Measurements from ENCODE around the gene FHL1.
A peak's percentile ranks its signal among the peaks of the same experiment; 100 is the strongest.
"Not testable (repeated sequence)": the region's sequence is repeated elsewhere in the genome, so short reads cannot be mapped to it uniquely, and the experiment has no call there.

The FHL1 gene

DNA sequence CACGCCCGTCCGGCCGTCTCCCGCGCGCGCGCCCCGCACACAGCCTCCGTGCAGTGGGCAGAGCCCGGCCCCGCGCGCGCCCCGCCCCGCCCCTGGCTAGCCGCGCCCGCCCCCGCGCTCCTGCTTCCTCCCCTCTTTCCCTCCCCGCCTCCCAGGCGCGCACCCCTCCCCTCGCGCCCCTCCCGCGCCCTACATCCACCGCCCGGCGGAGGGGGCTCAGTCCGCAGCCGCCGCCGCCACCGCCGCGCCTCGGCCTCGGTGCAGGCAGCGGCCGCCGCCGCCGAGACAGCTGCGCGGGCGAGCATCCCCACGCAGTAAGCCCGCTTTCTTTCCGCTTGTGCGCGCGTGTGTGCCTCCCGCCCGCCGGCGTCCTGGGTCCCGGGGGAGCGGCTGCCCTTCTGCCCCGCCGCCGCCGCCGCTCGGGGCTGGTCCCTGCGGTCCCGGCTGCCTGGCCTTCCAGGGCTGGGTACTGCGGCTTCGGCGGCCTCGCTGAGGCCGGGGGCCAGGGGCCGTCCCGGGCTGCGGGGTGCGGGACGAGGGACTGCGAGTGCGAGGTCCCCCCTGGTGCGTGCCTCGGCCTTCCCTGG is at the start of gene FHL1:
TSS of gene FHL1 (plus strand) at position 219 of the 587 bp plus-strand sequence.
- DNase-seq, result peak; percentile 1 to 15 (median 10)

DNA sequence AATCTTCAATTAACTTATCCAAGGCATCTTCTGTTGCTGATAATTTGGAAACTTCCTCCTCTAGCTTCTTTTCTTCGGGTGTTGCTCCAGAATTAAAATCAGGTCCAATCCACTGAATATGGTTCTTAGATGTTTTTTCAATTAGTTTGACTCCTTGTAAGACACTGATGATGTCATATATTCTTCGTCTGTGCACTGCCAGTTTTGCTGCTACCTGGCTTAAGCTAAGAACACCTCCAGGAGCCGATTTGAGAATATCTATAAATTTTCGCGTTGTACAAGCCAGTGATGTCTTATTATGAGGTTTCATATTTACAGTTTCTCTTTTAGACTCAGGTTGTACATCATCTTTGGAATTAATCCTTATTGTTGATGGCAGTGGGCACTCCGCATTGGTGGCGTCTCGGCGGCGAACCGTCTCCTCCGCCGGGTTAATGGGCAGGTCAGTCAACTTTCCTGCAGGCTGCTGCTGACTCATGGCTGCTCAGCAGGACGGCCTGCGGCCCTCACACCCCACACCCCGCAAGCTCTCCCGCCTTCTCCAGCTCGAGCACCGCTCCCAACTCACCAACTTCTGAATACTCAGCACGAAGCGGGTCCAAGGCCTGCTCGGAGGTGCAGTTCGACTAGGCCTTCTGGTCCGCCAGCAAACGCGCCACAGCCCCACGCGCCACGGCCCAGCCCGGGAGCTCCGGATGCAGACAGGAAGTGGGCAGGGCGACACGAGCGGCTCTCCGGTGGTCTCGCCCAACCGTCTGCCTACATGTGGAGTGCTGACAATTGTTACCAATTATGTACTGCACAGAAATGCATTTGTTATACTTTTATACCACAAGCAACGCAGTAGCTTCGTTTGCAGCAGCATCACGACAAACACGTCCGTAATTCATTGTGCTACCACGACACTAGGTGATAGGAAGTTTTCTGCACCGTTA is 49.2 kb upstream of the FHL1 start:
- no peak for DNase-seq

DNA sequence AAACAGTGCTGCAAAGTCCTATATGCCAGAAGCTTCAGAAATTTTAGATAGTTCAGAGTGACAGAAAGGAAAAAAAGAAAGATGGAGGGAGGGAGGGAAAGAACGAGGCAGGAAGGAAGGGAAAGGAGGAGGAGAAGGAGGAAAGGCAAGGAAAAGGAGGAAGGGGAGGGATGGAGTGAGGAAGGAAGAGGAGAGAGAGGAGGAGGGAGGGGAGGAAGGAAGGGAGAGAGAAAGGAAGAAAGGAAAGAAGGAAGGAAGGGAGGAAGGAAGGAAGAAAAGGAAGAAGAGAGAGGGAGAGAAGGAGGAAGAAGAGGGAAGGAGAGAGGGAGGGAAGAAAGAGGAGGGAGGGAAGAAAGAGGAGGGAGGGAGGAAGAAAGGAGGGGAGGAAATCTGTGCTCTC is 42.4 kb upstream of the FHL1 start:
- DNase-seq, result no peak

DNA sequence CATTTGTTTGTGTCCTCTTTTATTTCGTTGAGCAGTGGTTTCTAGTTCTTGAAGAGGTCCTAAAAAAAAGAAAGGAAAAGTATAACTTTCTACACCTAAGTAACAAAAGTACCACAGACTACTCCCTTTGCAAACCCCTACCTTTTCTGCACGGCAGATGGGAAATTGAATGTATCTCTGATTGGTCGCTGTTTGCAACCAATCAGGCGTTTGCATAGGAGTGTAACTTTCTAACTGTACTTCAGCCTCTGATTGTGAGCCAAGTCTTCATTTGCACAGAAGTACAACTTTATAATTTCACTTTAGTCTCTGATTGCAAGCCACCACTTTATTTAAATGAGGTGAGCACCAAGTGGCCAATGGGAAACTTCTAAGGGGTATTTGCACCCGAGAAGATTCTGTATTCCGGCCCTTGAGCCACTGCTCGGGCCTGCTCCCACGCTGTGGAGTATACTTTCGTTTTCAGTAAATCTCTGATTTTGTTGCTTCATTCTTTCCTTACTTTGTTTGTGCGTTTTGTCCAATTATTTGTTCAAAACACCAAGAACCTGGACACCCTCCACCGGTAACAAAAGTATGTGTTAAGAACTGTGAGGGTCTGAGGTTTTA is 40.3 kb upstream of the FHL1 start:
- DNase-seq, result no peak

DNA sequence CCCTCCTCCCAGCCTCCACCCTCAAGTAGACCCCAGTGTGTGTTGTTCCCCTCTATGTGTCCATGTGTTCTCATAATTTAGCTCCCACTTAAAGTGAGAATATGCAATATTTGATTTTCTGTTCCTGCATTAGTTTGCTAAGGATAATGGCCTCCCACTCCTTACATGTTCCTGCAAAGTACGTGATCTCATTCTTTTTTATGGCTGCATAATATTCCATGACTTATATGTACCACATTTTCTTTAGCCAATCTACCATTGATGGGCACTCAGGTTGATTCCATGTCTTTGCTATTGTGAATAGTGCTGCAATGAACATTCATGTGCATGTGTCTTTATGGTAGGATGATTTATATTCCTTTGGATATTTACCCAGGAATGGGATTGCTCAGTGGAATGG is 38.4 kb upstream of the FHL1 start:
- DNase-seq, result not testable (repeated sequence)

GRCh38 chrX:136112286-136112685 is 35.0 kb upstream of the FHL1 start:
- DNase-seq, result no peak

GRCh38 chrX:136112778-136113177 is 34.6 kb upstream of the FHL1 start:
- DNase-seq, result no peak

GRCh38 chrX:136115126-136115903 is 32.0 kb upstream of the FHL1 start:
- no peak for DNase-seq

DNA sequence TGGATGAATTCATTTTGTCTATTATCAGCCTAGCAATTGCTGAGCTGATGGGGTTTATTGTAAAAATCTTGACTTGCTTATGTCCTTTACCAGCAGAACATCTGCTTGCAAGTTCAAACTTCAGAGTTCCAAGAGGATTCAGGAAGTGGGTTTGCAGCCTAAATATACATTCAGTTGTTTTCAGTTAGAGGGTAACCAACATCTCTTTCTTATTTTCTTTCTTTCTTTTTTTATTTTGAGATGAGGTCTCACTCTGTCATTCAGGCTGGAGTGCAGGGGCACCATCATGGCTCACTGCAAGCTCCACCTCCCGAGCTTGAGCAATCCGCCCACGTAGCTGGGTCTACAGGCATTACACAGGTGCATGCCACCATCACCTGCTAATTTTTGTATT is 31.4 kb upstream of the FHL1 start:
- DNase-seq, result no peak

DNA sequence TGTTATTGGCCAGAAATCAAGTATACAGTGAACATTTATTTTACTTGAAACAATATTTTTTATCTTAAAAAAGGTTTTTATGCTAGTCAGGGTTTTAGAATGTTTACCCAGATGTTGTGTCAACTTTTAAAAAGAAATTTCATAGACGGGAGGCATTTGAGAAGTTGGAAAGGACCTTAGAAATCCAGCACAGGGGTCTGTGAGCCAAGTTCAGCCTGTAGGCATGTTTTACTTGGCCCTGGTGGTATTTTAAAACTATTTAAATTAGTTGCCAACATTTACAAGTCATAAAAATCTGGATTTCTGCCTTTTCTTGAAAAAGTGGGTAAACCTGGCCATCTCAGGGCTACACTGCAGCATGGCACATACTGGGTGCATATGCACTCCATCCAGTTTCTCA is 25.5 kb upstream of the FHL1 start:
- no peak for DNase-seq

DNA sequence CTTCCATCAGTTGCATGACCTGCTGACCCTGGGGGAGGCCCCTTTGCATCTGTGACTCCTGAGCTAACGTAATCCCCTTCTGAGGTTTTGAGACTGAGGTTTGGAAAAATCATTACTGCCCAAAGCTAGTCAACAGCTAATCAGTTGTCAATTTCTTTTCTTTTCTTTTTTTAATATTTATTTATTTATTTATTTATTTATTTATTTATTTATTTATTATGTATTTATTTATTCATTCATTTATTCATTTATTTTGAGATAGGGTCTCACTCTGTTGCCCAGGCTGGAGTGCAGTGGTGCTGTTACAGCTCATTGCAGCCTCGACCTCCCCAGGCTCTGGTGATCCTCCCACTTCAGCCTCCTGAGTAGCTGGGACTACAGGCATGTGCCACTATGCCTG is 25.1 kb upstream of the FHL1 start:
- DNase-seq, result no peak

DNA sequence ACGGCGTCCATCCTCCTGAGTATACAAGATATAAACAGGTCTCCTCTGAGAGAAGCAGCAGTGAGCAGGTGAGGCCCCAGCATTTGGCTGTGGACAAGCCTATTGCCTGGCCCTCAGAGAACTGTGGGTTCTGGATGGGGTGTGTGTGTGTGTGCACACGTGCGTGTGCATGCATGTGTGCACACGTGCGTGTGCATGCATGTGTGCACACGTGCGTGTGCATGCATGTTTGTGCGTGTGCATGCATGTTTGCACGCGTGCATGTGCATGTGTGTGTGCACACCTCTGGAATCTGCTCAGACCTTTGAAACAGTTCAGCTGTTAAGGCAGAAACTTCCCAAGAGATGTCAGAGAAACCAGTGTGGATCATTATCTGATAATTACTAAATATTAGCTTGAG is 22.2 kb upstream of the FHL1 start:
- DNase-seq, result no peak

- DNase-seq, result no peak
Observed at GRCh38 chrX:136126371-136126770, 21.0 kb upstream of the FHL1 start.

GRCh38 chrX:136126872-136127406 is 20.4 kb upstream of the FHL1 start:
- no peak for DNase-seq

DNA sequence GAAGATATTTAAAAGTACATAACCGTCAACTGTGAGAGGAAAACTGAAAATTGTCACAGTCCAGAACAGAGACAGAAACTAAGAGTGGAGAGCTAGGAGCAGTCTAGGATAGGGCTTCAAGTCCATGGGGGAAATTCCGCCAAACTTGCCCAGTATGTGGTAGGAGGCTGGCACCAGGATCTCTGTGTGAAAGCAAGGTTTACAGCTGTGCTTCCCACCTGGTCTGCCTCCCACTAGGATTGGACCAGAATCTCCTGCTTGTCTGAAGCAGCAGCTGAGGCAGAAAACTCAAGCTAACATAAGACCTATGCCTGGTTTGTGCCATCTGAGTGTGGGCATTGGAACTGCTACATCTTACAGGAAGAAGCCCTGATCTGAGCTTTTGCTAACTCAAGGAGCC is 18.6 kb upstream of the FHL1 start:
- no peak for DNase-seq

- no peak for DNase-seq
Observed at GRCh38 chrX:136130931-136131833, 16.2 kb upstream of the FHL1 start.

DNA sequence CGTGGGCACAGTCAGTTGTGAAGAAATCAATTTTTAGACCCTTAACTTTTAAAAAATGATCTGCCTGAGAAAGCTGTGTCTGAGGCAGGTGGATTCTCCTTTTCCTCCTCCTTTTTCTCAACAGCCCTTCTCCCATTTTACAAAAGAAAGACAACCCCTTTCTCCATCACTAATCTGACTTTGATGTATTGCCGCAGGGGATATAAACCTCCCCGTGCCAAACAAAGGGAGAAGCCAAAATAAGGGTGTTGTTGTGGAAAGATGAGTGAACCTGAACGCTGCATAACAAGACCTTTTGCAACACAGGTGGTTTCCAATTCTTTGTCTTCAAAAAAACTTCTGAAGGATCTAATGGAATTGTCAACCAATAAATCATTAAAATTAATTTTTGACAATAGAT is 8.4 kb upstream of the FHL1 start:
- no peak for DNase-seq

GRCh38 chrX:136141569-136141968 is 5.8 kb upstream of the FHL1 start:
- DNase-seq, result no peak

DNA sequence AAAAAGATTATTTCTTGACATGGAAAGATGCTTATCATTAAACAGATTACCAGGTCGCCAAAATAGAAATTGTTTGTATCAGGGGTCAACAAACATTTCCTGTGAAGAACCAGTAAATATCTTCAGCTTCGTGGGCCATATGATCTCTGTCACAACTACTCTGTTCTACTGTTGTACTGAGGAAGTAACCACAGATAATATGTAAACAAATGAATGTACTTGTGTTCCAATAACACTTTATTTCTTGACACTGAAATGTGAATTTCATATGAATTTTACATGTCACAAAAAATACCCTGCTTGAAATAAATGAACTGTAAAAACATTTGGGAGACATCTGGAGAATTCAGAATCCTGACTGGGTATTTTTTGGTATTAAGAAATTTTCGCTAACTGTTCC is 4.7 kb upstream of the FHL1 start:
- DNase-seq, result no peak

- peak in 1 of 4 experiments; percentile 1 for DNase-seq
Observed at GRCh38 chrX:136143711-136144110, 3.6 kb upstream of the FHL1 start.

GRCh38 chrX:136146614-136147314 is 569 bp upstream of the FHL1 start:
- DNase-seq, result peak in 2 of 4 experiments; percentile 3 to 8
